BLaER1 (cell line): Measurements from ENCODE around the gene FOXP1.
"Not testable (repeated sequence)": the region's sequence is repeated elsewhere in the genome, so short reads cannot be mapped to it uniquely, and the experiment has no call there.

Source experiments
- H3K27ac ChIP-seq: shearing (Covaris generic); formaldehyde crosslinking; 2 replicates; pipeline ENCODE4 v1.8.1; 2022
- H3K27me3 ChIP-seq: shearing (Covaris generic); formaldehyde crosslinking; 2 replicates; pipeline ENCODE4 v1.8.1; 2022
- H3K36me3 ChIP-seq: shearing (Covaris generic); formaldehyde crosslinking; 2 replicates; pipeline ENCODE4 v1.8.1; 2022
- H3K4me1 ChIP-seq: shearing (Covaris generic); formaldehyde crosslinking; 2 replicates; pipeline ENCODE4 v1.8.1; 2022
- H3K4me2 ChIP-seq: shearing (Covaris generic); formaldehyde crosslinking; 2 replicates; pipeline ENCODE4 v1.8.1; 2022
- H3K4me3 ChIP-seq: shearing (Covaris generic); formaldehyde crosslinking; 2 replicates; pipeline ENCODE4 v1.8.1; 2022
- H3K9ac ChIP-seq: shearing (Covaris generic); formaldehyde crosslinking; 2 replicates; pipeline ENCODE4 v1.8.1; 2022
- H3K9me3 ChIP-seq: shearing (Covaris generic); formaldehyde crosslinking; 2 replicates; pipeline ENCODE4 v1.8.1; 2022
- H4K20me1 ChIP-seq: shearing (Covaris generic); formaldehyde crosslinking; 2 replicates; pipeline ENCODE4 v1.8.1; 2022
- Cebpa-rat ChIP-seq: shearing (Covaris generic); IDR thresholded peaks from 2 replicates; pipeline ENCODE4 v1.8.1; 2022

FOXP1 gene

DNA sequence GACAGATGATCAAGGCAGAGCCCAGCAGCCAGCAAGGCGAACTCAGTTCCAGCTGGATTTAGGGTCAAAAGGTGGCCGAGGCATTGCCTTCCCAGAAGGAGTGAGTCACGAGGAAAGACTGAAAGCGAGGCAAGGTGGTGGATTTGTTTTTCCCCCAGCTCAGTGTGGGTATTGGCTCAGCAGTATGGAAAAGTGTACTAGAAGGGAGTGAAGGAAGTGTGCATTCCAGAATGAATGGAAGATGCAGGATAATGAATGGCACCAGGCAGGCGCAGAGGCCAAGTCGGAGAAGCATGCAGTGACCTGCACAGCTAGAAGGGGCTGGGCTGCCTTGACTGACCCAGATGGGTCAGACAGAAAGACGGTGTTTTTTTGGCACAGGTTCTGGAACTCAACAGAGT, 46.3 kb downstream of the FOXP1 start:
- Histone ChIP-seq H3K27ac (no peak overlapping the region), H3K27me3 (no peaks in the 10 kb centered on the region), H3K4me2 (no peak overlapping the region), H3K36me3 (no peaks in the 10 kb centered on the region), H4K20me1 (no peaks in the 10 kb centered on the region), H3K9ac (no peak overlapping the region), H3K9me3 (no peaks in the 10 kb centered on the region), H3K4me1 (peaks cover 12% of the 10 kb centered on the region), H3K4me3 (no peak overlapping the region)
- TF ChIP-seq Cebpa-rat: no peak

DNA sequence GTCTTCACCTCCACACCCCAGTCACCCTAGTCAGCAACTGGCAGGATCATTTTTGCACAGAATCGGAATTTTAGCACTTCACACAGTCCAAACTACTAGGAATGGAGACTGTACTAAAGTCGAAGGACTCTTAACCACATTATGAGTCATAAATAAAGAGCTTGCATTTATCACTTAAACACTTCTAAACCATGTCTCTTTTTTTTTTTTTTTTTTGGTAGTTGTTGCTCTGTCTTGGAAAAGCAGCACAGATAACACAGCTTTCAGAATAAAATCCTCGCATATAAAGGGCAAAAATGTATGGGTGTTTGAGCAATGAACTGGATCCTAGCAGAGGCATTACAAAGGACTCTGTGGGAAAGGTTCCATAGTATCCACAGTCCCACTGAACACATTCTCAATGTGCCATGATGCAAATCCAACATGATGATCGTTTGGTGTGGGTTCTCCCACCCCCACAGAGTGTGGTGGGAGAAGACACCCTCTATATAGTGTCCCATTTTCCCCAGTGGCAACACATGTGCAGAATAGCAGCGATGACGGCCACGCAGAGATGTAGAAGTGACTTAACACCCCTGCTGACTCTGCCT, 47.1 kb downstream of the FOXP1 start:
- H4K20me1 ChIP-seq: no peaks in the 10 kb centered on the region
- H3K27me3 ChIP-seq: no peaks in the 10 kb centered on the region
- H3K4me3 ChIP-seq: no peak overlapping the region
- H3K4me1 ChIP-seq: peaks cover 5% of the 10 kb centered on the region
- no peaks in the 10 kb centered on the region for H3K36me3 ChIP-seq
- H3K27ac ChIP-seq: no peak overlapping the region
- H3K9me3 ChIP-seq: no peaks in the 10 kb centered on the region
- no peak overlapping the region for H3K9ac ChIP-seq
- no peak overlapping the region for H3K4me2 ChIP-seq
- no peak for TF ChIP-seq Cebpa-rat

DNA sequence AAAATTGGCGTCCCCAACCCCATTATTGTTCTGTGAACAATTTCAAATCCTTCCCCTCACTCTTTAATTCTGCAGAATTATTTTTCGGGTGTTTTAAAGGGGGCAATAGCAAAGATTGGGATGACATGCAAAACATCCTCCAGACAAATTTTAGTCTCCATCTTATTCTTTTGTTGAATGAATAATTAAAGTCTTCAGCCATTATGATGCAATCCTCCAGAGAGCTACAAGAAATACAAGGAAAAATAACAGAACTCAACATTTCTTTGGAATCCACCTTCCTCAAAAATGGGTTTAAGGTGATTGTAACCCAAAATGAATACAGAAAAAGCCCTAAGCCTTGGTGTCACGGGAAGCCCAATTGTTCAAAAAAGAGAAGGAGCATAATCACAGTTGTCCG, 49.9 kb downstream of the FOXP1 start:
- Histone ChIP-seq H3K36me3 (no peaks in the 10 kb centered on the region), H3K27me3 (no peaks in the 10 kb centered on the region), H4K20me1 (no peaks in the 10 kb centered on the region), H3K4me3 (no peak overlapping the region), H3K4me2 (no peak overlapping the region), H3K27ac (no peak overlapping the region), H3K9ac (no peak overlapping the region), H3K9me3 (no peaks in the 10 kb centered on the region), H3K4me1 (no peaks in the 10 kb centered on the region)
- no peak for TF ChIP-seq Cebpa-rat

DNA sequence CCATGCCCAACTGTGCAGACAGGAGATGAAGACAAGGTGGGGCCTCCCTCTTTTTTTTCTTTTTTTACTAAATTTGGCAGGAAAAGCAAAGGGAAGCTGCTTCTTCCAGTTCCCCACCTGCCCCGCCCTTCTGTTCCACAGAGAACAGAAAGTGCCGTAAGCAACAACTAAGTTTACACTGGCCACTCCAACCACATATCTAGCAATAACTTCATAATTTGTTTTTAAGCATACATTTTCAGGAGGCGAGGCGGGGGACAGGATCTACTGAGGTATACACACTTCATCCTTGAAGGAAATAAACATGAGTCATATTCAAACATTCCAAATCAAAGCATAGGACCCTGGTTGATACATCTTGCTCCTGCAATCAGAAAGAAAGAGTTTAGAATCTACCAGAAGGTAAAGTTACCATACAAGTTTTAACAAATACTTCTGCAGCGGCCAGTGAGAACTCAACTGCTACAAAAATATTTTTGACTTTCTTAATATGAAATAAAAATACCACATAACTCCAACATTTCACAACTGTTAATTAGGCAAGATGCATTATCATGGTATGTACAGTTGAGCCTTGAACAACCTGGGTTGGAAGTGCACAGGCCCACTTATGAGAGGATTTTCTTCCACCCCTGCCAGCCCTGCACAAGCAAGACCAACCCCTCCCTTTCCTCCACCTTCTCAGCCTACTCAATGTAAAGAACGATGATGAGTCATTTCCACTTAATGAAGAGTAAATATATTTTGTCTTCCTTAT, 50.7 kb downstream of the FOXP1 start:
- no peaks in the 10 kb centered on the region for H3K4me1 ChIP-seq
- no peak for TF ChIP-seq Cebpa-rat
- no peak overlapping the region for H3K4me2 ChIP-seq
- H4K20me1 ChIP-seq: no peaks in the 10 kb centered on the region
- no peak overlapping the region for H3K27ac ChIP-seq
- no peaks in the 10 kb centered on the region for H3K36me3 ChIP-seq
- no peaks in the 10 kb centered on the region for H3K9me3 ChIP-seq
- H3K9ac ChIP-seq: no peak overlapping the region
- H3K4me3 ChIP-seq: no peak overlapping the region
- H3K27me3 ChIP-seq: no peaks in the 10 kb centered on the region

DNA sequence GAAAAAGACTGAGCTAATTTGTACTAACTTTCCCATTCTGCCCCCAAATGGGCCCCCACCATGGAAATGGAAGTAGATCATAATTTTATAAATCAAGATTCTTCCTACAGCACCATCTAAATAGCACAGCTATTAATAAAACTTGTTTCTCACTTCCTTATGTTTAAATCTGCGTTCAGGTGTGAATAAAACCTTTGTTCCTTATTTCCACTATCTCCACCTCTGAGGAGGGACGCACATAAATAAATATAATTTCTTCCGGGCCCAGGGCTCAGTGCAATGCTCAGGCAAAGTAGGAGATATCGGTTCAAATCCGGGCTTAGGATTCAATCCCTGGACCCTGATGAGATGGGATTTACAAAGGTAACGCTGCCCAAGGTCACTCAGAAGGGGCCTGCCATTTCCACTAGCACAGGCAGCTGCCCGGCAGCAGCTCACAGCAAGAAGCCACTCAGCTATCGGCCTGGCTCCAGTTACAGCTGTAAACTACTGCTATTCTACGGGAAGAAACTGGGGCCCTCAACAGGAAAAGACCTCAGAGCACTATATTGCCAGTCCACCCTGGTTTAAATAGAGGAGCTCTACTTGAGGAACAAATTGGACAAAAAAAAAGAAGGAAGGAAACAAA, 52.5 kb downstream of the FOXP1 start:
- TF ChIP-seq Cebpa-rat: no peak
- Histone ChIP-seq H3K27ac (no peak overlapping the region), H3K4me1 (no peaks in the 10 kb centered on the region), H3K9ac (no peak overlapping the region), H4K20me1 (no peaks in the 10 kb centered on the region), H3K9me3 (no peaks in the 10 kb centered on the region), H3K4me3 (no peak overlapping the region), H3K36me3 (no peaks in the 10 kb centered on the region), H3K4me2 (no peak overlapping the region), H3K27me3 (no peaks in the 10 kb centered on the region)

DNA sequence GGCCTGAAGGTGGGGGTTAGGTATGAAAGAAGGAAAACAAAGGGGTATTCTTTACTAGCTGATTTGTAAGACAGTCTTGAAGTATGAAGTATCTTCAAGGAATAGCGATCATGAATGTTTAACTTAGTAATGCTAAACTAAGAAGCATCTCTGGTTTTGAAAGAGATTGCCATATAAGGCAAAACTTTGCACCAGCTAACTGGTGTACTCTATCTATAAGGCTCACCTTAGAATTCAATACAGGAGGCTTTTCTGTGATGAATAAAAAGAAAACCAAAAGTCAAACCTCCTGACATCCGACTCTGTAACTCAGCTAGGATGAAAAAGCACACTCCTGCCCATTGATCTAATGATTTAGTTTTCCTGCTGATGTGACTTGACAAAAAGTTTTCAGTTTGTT, 54.7 kb downstream of the FOXP1 start:
- no peaks in the 10 kb centered on the region for H4K20me1 ChIP-seq
- TF ChIP-seq Cebpa-rat: no peak
- no peaks in the 10 kb centered on the region for H3K27me3 ChIP-seq
- no peak overlapping the region for H3K4me3 ChIP-seq
- no peaks in the 10 kb centered on the region for H3K9me3 ChIP-seq
- H3K4me2 ChIP-seq: no peak overlapping the region
- no peaks in the 10 kb centered on the region for H3K4me1 ChIP-seq
- no peak overlapping the region for H3K27ac ChIP-seq
- no peaks in the 10 kb centered on the region for H3K36me3 ChIP-seq
- no peak overlapping the region for H3K9ac ChIP-seq

DNA sequence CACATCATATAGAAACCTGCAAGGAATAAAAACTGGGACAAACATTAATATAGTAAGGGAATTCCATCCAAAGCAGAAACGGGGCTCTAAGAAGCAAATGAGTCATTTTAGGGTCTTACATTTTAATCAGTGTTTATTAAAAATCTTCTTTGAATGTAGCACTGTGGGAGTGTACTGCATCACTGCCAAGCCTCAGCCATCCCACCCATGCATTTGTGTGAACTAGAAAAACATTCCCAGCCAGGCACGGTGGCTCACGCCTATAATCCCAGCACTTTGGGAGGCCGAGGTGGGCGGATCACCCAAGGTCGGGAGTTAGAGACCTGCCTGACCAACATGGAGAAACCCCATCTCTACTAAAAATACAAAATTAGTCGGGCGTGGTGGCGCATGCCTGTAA, 57.1 kb downstream of the FOXP1 start:
- not testable (repeated sequence) for H3K9ac ChIP-seq, H4K20me1 ChIP-seq, H3K27ac ChIP-seq, H3K4me2 ChIP-seq, H3K4me1 ChIP-seq, H3K9me3 ChIP-seq, H3K4me3 ChIP-seq, H3K27me3 ChIP-seq, H3K36me3 ChIP-seq

DNA sequence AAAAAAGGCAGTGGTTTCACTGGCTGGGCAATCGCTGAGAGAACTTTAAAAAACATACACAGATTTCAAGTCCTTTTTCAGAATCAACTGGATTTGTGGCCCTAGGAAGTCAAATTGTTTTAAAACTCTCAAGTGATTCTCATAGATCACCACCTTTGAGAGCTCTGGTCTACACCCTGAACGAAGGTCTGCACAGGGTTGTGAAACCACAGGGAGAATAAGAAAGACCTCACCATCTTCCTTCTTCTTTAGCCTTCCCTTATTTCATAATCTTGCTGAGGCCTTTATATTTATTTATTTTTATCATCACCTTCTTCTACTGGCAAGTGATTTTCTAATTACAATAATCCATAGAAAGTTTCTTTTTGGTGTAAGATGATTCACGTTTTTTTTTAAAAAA, 58.1 kb downstream of the FOXP1 start:
- H3K4me1 ChIP-seq: no peaks in the 10 kb centered on the region
- no peak overlapping the region for H3K27ac ChIP-seq
- no peaks in the 10 kb centered on the region for H3K36me3 ChIP-seq
- no peaks in the 10 kb centered on the region for H4K20me1 ChIP-seq
- no peaks in the 10 kb centered on the region for H3K27me3 ChIP-seq
- no peak overlapping the region for H3K9ac ChIP-seq
- H3K9me3 ChIP-seq: no peaks in the 10 kb centered on the region
- no peak for TF ChIP-seq Cebpa-rat
- no peak overlapping the region for H3K4me3 ChIP-seq
- no peak overlapping the region for H3K4me2 ChIP-seq

DNA sequence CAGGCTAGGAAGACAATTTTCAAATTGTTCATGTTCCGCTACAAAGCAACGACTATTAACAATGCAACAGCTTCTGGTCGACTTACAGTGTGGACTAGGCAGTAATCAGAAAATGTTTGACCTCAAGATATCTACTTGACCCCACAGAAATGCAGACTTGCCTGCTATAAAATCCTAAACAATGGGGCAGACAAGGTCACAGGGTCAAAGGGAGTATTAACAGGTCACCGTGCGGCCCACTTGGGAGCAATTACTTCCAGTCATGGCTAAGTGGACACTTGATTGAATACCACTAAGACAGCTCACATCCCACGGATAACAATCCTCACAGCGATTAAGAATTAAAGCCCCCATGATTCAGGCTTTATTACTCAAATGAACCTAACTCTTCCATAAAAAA, 58.9 kb downstream of the FOXP1 start:
- no peaks in the 10 kb centered on the region for H3K4me1 ChIP-seq
- H3K9ac ChIP-seq: no peak overlapping the region
- H4K20me1 ChIP-seq: no peaks in the 10 kb centered on the region
- no peak overlapping the region for H3K4me3 ChIP-seq
- no peaks in the 10 kb centered on the region for H3K36me3 ChIP-seq
- H3K4me2 ChIP-seq: no peak overlapping the region
- no peak overlapping the region for H3K27ac ChIP-seq
- no peaks in the 10 kb centered on the region for H3K9me3 ChIP-seq
- no peaks in the 10 kb centered on the region for H3K27me3 ChIP-seq
- no peak for TF ChIP-seq Cebpa-rat

DNA sequence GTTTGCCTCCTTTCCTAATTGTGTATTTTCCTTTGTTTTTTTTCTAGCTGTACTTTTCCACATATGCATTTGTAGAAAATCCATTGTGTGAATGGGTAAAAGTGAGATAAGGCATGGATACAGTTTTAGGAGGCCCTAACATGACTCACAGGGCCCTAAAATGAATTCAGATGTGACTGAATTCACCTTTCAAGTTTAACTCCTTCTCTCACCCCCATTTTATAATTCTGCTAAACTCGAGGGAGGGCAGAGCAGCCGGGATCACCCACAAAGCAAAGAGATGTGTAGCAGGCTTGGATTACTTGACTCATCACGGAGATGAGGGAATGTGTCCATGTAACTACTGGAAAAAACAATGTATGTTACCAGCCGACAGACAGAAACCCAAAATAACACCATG, 59.9 kb downstream of the FOXP1 start:
- Histone ChIP-seq H4K20me1 (no peaks in the 10 kb centered on the region), H3K27ac (no peak overlapping the region), H3K9me3 (no peaks in the 10 kb centered on the region), H3K27me3 (no peaks in the 10 kb centered on the region), H3K36me3 (no peaks in the 10 kb centered on the region), H3K4me3 (no peak overlapping the region), H3K4me1 (no peaks in the 10 kb centered on the region), H3K9ac (no peak overlapping the region), H3K4me2 (no peak overlapping the region)
- TF ChIP-seq Cebpa-rat: no peak
